Gastrocnemius medialis (tissue), 4 donors: ENCODE data around the gene MYOM3. TPM values are rescaled to one million over a fixed set of nuclear protein-coding genes. Genes with fewer than 3 reads are reported as not detected.
"Not testable (repeated sequence)": the region's sequence is repeated elsewhere in the genome, so short reads cannot be mapped to it uniquely, and the experiment has no call there.

Experiments
- ATAC-seq, 2 donors: fragments of 150-250 bp; one replicate each; pipeline ENCODE4 v1.9.1; 2016
- DNase-seq, 2 donors: peaks; one replicate each; pipeline ENCODE4 v3.0.0-alpha.2; 2019
- H3K27ac ChIP-seq, 4 donors: fragments of 200-600 bp; sonication (generic); 1 replicate in 1 of 4; 2 replicates in 3 of 4; pipeline ENCODE4 v1.5.1; 2016 to 2018; ENCODE audit warnings: mild to moderate bottlenecking in 2 of 4, moderate library complexity in 1 of 4
- H3K27me3 ChIP-seq, 3 donors: fragments of 200-600 bp; sonication (generic) in 2 of 3; 1 replicate in 1 of 3; 2 replicates in 2 of 3; pipeline versions ENCODE4 v1.5.1 to v1.6.0; 2016 to 2019; ENCODE audit warnings: mild to moderate bottlenecking in 1 of 3, moderate library complexity in 1 of 3
- H3K36me3 ChIP-seq, 2 donors: fragments of 200-600 bp; sonication (generic) in 1 of 2; one replicate each; pipeline ENCODE4 v1.5.1; 2017 to 2018
- H3K4me1 ChIP-seq, 2 donors: fragments of 200-600 bp; sonication (generic) in 1 of 2; one replicate each; pipeline ENCODE4 v1.5.1; 2016 to 2017; ENCODE audit warnings: mild to moderate bottlenecking in 2 of 2
- H3K4me3 ChIP-seq, 4 donors: fragments of 200-600 bp; sonication (generic) in 3 of 4; 1 replicate in 1 of 4; 2 replicates in 3 of 4; pipeline ENCODE4 v1.5.1; 2016 to 2019; ENCODE audit warnings: mild to moderate bottlenecking in 2 of 4
- H3K9me3 ChIP-seq, 3 donors: fragments of 200-600 bp; sonication (generic) in 2 of 3; 1 replicate in 1 of 3; 2 replicates in 2 of 3; pipeline ENCODE4 v1.5.1; 2016 to 2019
- POLR2A ChIP-seq, 2 donors: fragments of 450-650 bp; IDR thresholded peaks; one replicate each; pipeline ENCODE4 v1.6.1; 2017; ENCODE audit warnings: antibody characterized with exemption in 2 of 2, mild to moderate bottlenecking in 2 of 2, moderate library complexity in 2 of 2
- in situ Hi-C, 4 donors: fragments of 200-750 bp; cut with MboI; loops; one replicate each; pipeline versions ENCODE4 v1.15.0 to v1.8.0; 2017; ENCODE audit warnings: low sequenced_read_pairs in 4 of 4
- intact Hi-C: fragments of 100-400 bp; cut with DNase I; formaldehyde crosslinking; loops from one replicate; pipeline ENCODE4 v1.15.1; 2023; ENCODE audit warnings: low total_unique reads
- total RNA-seq, 4 donors: library from RNA; depleted of rRNA; stranded (reverse); fragments of >200 nt; gene quantifications; one replicate each; pipeline versions ENCODE4 v1.1.0 to v1.2.3, GENCODE V29; 2016
- TF ChIP-seq, protein P1 (sequence below), 5 experiments: fragments of 450-650 bp in 3 of 5; fragments of 200-600 bp in 2 of 5; sonication (generic) in 2 of 5; IDR thresholded peaks in 4 of 5; conservative IDR thresholded peaks in 1 of 5; 1 replicate in 4 of 5; 2 replicates in 1 of 5; pipeline ENCODE4 v1.5.1; 2016 to 2019; ENCODE audit warnings: antibody characterized with exemption in 5 of 5, mild to moderate bottlenecking in 3 of 5, moderate library complexity in 3 of 5

MYOM3 gene
- total RNA-seq, 4 donors from 2014 or later, result 114 to 266 (median 184) TPM

DNA sequence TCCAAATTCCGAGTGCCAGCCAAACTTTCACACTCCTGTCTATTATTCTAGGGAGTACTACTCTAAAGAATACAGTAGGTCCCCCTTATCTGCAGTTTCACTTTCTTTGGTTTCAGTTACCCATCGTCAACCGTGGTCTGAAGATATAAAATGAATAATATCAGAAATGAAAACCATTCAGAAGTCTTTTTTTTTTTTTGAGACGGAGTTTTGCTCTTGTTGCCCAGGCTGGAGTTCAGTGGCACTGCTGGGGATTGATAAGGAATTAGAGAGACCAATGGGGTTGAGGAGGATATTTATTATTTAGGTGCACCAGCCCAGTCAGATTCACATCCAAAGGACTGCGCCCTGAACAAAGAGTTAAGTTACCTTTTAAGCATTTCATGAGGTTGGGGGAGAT lies 79.0 kb downstream of the MYOM3 start:
- H3K36me3 ChIP-seq, result no peaks in the 10 kb centered on the region
- H3K27me3 ChIP-seq, result no peaks in the 10 kb centered on the region
- in situ Hi-C loops (no loop called here), intact Hi-C loops (no loop called here)
- no peak for TF ChIP-seq POLR2A (IDR thresholded peaks at IDR 0.05)
- TF ChIP-seq, protein P1, sequence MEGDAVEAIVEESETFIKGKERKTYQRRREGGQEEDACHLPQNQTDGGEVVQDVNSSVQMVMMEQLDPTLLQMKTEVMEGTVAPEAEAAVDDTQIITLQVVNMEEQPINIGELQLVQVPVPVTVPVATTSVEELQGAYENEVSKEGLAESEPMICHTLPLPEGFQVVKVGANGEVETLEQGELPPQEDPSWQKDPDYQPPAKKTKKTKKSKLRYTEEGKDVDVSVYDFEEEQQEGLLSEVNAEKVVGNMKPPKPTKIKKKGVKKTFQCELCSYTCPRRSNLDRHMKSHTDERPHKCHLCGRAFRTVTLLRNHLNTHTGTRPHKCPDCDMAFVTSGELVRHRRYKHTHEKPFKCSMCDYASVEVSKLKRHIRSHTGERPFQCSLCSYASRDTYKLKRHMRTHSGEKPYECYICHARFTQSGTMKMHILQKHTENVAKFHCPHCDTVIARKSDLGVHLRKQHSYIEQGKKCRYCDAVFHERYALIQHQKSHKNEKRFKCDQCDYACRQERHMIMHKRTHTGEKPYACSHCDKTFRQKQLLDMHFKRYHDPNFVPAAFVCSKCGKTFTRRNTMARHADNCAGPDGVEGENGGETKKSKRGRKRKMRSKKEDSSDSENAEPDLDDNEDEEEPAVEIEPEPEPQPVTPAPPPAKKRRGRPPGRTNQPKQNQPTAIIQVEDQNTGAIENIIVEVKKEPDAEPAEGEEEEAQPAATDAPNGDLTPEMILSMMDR (IDR thresholded peaks at IDR 0.05 in 4 of 5, conservative IDR thresholded peaks at IDR 0.05 in 1 of 5), result no peak
- no peak for DNase-seq
- H3K27ac ChIP-seq, result no peak overlapping the region
- no peak for ATAC-seq
- peaks cover 0 to 1% of the 10 kb centered on the region in 2 donors for H3K4me1 ChIP-seq
- H3K4me3 ChIP-seq, result no peak overlapping the region
- no peaks in the 10 kb centered on the region for H3K9me3 ChIP-seq

DNA sequence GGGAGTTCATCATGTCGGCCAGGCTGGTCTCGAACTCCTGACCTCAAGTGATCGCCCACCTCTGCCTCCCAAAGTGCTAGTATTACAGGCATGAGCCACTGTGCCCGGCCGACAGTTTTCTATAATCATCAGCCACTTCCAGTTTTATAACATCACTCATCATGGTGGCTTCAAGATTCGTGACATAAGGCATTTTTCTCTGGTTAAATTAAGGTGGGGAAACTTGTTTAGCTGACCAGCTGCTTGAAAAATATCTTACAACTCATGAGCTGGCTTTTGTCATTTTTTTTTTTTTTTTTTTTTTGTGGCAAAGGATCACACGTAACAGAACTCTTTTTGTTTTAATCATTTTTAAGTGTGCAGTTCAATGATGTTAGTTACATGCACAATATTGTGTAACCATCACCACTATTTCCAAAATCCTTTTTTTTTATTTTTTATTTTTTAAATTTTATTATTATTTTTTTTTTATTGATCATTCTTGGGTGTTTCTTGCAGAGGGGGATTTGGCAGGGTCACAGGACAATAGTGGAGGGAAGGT lies 80.9 kb downstream of the MYOM3 start:
- not testable (repeated sequence) for ATAC-seq

DNA sequence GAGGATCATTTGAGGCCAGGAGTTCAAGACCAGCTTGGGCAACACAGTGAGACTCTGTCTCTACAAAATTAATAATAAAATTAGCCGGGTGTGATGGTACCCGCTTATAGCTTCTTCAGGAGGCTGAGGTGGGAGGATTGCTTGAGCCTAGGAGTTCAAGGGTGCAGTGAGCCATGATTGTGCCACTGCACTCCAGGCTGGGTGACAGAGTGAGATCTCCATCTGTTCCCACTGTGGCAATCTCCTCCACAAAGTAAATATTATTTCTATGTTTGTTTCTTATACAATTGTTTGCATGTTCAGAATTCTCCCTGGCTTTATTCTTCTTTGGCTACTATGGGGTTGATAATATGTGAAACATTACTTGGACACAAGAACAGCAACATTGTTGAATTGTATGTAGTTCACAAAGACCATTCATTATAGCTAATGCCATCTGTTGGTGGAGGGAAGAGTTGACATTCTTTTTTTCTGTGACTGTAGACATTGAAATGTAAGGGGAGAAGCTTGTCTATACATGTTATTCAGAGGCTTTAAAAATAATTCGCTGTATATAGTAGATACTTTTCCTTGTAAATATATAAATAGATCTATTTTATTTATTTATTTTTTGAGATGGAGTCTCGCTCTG lies 84.0 kb downstream of the MYOM3 start:
- DNase-seq (no peak), ATAC-seq (peak; percentile 72 to 91)
- in situ Hi-C loops, result loop anchor here in 1 of 4 donors (5.0 kb wide), 1 partner anchor 76 kb away; no protein-coding TSS in a partner anchor
- Histone ChIP-seq H3K9me3 (no peaks in the 10 kb centered on the region), H3K27me3 (no peaks in the 10 kb centered on the region), H3K4me1 (peaks cover 0 to 4% of the 10 kb centered on the region in 2 donors), H3K4me3 (no peak overlapping the region), H3K36me3 (no peaks in the 10 kb centered on the region), H3K27ac (no peak overlapping the region)
- intact Hi-C loops, result loop anchor here (1.0 to 2.0 kb wide), 2 partner anchors 47 to 69 kb away; partner anchors contain the start of genes PNRC2 and SRSF10
- TF ChIP-seq, protein P1 (IDR thresholded peaks at IDR 0.05 in 4 of 5, conservative IDR thresholded peaks at IDR 0.05 in 1 of 5), result peak; percentile 33 to 76 (median 58)
- no peak for TF ChIP-seq POLR2A (IDR thresholded peaks at IDR 0.05)

More for the DNA sequence above, 80.9 kb downstream of the MYOM3 start:
- H3K4me1 ChIP-seq, H3K36me3 ChIP-seq, H3K27me3 ChIP-seq, intact Hi-C loops, H3K27ac ChIP-seq, H3K4me3 ChIP-seq, in situ Hi-C loops, H3K9me3 ChIP-seq, DNase-seq: not testable (repeated sequence)

DNA sequence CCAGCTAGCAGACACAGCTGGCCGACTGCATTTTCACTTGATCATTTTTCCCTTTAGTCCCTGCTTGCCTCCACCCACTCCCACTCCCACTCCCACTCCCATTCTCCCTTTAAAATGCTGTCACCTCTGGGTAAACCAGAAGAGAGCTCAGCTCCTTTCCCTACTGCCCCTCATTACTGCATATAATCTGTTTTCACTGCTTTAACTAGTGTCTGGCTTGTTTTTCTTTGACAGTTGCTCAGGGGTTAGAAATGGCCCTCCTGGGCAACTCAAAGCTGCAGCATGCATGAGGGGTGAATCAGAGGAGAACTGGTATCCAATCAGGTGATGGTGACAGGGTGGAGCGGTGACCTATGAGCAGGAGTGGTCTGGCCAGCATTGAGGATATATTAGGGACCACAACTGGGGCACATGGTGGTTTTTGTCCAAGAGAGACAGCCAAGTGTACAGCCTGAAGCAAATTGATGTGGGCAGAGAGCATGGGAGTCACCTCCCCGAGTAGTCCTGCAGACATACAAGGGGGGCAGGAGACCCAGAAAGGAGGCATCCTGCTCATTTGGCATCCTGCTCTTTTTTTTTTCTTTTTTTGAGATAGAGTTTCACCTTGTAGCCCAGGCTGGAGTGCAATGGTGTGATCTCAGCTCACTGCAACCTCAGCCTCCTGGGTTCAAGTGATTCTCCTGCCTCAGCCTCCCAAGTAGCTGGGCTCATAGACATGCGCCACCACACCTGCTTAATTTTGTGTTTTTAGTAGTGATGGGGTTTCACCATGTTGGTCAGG lies 89.2 kb downstream of the MYOM3 start:
- intact Hi-C loops (no loop called here), in situ Hi-C loops (no loop called here)
- ATAC-seq, result peak in 1 of 2 donors; percentile 47
- peaks cover 35 to 40% of the 10 kb centered on the region in 2 donors for H3K4me1 ChIP-seq
- H3K9me3 ChIP-seq, result no peaks in the 10 kb centered on the region
- H3K27me3 ChIP-seq, result no peaks in the 10 kb centered on the region
- no peak for TF ChIP-seq POLR2A (IDR thresholded peaks at IDR 0.05)
- H3K27ac ChIP-seq, result peak overlapping the region; percentile 42 to 89 (median 72)
- no peaks in the 10 kb centered on the region for H3K36me3 ChIP-seq
- DNase-seq, result peak; percentile 7 to 39
- no peak overlapping the region for H3K4me3 ChIP-seq

DNA sequence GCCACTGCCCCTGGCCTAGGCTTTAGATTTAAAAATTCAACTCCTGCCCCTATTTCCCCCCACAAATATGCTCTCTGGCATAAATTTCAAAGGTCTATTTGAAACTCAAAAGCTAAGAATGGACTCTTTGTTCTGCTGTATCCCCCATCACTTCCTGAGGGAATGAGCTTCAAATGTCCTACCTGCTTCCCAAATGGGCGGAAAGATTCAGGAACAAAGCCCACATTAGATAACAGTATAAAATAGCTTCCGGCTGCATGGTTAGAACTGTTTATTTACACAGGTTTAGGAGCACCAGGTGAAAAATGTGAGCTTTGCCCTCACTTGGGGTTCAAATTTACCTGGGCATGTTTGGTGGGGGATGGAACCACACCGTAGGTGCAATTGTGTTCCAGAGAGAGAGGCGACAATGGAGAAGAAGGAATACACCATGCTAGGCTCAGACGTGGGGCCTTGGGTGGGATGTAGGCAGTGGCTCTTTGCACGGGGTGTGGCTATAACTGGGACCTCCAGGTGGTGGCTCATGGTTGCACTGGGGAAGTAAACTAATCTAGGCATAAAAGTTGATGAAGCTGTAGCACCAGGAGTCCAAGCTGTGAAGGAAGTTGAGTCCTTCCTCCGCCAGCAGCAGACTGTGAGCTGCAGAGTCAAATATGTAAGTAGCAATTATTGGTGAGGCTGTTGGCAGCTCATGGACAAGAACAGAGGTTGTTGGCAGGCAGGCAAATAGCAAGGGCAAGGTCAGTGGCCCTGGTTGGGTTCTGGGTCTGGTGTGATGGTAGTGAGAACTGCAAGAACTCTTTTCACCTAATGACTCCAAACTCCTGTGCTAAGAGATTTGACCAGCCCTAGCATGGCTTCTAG lies 90.3 kb downstream of the MYOM3 start:
- H3K36me3 ChIP-seq, result no peaks in the 10 kb centered on the region
- no peak for DNase-seq
- H3K27me3 ChIP-seq, result no peaks in the 10 kb centered on the region
- in situ Hi-C loops, result no loop called here
- TF ChIP-seq, protein P1 (IDR thresholded peaks at IDR 0.05 in 4 of 5, conservative IDR thresholded peaks at IDR 0.05 in 1 of 5), result no peak
- no peak for TF ChIP-seq POLR2A (IDR thresholded peaks at IDR 0.05)
- H3K4me3 ChIP-seq, result no peak overlapping the region
- peaks cover 42 to 43% of the 10 kb centered on the region in 2 donors for H3K4me1 ChIP-seq
- no peaks in the 10 kb centered on the region for H3K9me3 ChIP-seq
- no peak for ATAC-seq
- H3K27ac ChIP-seq, result peak overlapping the region; percentile 74 to 89 (median 86)
- intact Hi-C loops, result no loop called here
